AG04450 (cell line): Measurements from ENCODE around the gene PLCB2. TPM values are rescaled to one million over a fixed set of nuclear protein-coding genes. Genes with fewer than 3 reads are reported as not detected.

Experiments
- CTCF ChIA-PET: fragments of 300-600, 350-600 bp; formaldehyde crosslinking; extraction: SDS; loops from one replicate; lab custom pipeline; 2022; ENCODE audit warnings: antibody characterized with exemption, inconsistent platforms; lab: Charles Lee
- POLR2A ChIA-PET: fragments of 350-600 bp; formaldehyde crosslinking; extraction: SDS; loops from one replicate; lab custom pipeline; 2021; ENCODE audit warnings: antibody characterized with exemption, inconsistent platforms; lab: Yijun Ruan, JAX
- DNase-seq: peaks from one replicate; pipeline ENCODE4 v3.0.0-alpha.2; 2011; ENCODE audit warnings: low read depth, low spot score
- H3K27ac ChIP-seq: one replicate; pipeline ENCODE4 v1.5.1; 2012; ENCODE audit warnings: low read depth, low read length, control low read depth
- H3K27me3 ChIP-seq: one replicate; pipeline ENCODE4 v1.6.0; 2012; ENCODE audit warnings: low read length; ENCODE audit not compliant: control insufficient read depth, insufficient read depth
- H3K4me3 ChIP-seq: 2 replicates; pipeline ENCODE4 v1.5.1; 2011; ENCODE audit warnings: mild to moderate bottlenecking, low read depth, low read length, control low read depth
- H3K9me3 ChIP-seq: 2 replicates; pipeline ENCODE4 v1.5.1; 2012; ENCODE audit warnings: low read length; ENCODE audit not compliant: control insufficient read depth, insufficient read depth
- polyA plus RNA-seq: library from polyadenylated mRNA; depleted of rRNA; stranded (reverse); fragments of >200 nt; gene quantifications from 2 replicates; pipeline ENCODE4 v1.2.3, GENCODE V29; 2011
- TF ChIP-seq, protein P1 (sequence below): IDR thresholded peaks from 2 replicates; pipeline ENCODE4 v1.5.1; 2011; ENCODE audit warnings: low read depth, low read length, control low read depth, inconsistent platforms

PLCB2 gene
- polyA plus RNA-seq, 1 experiment = 0.24 TPM

GRCh38 chr15:40277471-40277870, 30.3 kb downstream of the PLCB2 start:
- Histone ChIP-seq H3K27me3 (peaks cover 53% of the 10 kb centered on the region), H3K9me3 (peaks cover 7% of the 10 kb centered on the region; the same call in 1 of the 2 replicates), H3K4me3 (no peak overlapping the region), H3K27ac (no peak overlapping the region)
- TF ChIP-seq, protein P1, sequence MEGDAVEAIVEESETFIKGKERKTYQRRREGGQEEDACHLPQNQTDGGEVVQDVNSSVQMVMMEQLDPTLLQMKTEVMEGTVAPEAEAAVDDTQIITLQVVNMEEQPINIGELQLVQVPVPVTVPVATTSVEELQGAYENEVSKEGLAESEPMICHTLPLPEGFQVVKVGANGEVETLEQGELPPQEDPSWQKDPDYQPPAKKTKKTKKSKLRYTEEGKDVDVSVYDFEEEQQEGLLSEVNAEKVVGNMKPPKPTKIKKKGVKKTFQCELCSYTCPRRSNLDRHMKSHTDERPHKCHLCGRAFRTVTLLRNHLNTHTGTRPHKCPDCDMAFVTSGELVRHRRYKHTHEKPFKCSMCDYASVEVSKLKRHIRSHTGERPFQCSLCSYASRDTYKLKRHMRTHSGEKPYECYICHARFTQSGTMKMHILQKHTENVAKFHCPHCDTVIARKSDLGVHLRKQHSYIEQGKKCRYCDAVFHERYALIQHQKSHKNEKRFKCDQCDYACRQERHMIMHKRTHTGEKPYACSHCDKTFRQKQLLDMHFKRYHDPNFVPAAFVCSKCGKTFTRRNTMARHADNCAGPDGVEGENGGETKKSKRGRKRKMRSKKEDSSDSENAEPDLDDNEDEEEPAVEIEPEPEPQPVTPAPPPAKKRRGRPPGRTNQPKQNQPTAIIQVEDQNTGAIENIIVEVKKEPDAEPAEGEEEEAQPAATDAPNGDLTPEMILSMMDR = no peak
- ChIA-PET POLR2A (no interaction called here), CTCF (interaction anchor here (1.0 to 12.2 kb wide), 7 partner anchors 9 to 145 kb away, joined by 3 to 670 read pairs (median 4); no protein-coding TSS in a partner anchor)
- no peak for DNase-seq

GRCh38 chr15:40276927-40277326, 30.8 kb downstream of the PLCB2 start:
- ChIA-PET CTCF (interaction anchor here (1.0 to 12.2 kb wide), 7 partner anchors 10 to 229 kb away, joined by 3 to 670 read pairs (median 4); no protein-coding TSS in a partner anchor), POLR2A (no interaction called here)
- TF ChIP-seq, protein P1 = no peak
- Histone ChIP-seq H3K27me3 (peaks cover 49% of the 10 kb centered on the region), H3K4me3 (no peak overlapping the region), H3K9me3 (peaks cover 7% of the 10 kb centered on the region; the same call in 1 of the 2 replicates), H3K27ac (no peak overlapping the region)
- no peak for DNase-seq

- TF ChIP-seq, protein P1 = no peak
- H3K27ac ChIP-seq = no peak overlapping the region
- H3K4me3 ChIP-seq = no peak overlapping the region
- H3K9me3 ChIP-seq = peaks cover under 1% of the 10 kb centered on the region; the same call in 1 of the 2 replicates
- no peak for DNase-seq
- CTCF ChIA-PET = interaction anchor here (0.7 to 12.2 kb wide), 6 partner anchors 12 to 357 kb away, joined by 3 to 670 read pairs (median 77); no protein-coding TSS in a partner anchor
- POLR2A ChIA-PET = interaction anchor here (0.7 kb wide), 1 partner anchor 171 kb away, joined by 3 read pairs; no protein-coding TSS in a partner anchor
- peaks cover 41% of the 10 kb centered on the region for H3K27me3 ChIP-seq
These were observed 31.8 kb downstream of the PLCB2 start for GRCh38 chr15:40275954-40276353.

DNA sequence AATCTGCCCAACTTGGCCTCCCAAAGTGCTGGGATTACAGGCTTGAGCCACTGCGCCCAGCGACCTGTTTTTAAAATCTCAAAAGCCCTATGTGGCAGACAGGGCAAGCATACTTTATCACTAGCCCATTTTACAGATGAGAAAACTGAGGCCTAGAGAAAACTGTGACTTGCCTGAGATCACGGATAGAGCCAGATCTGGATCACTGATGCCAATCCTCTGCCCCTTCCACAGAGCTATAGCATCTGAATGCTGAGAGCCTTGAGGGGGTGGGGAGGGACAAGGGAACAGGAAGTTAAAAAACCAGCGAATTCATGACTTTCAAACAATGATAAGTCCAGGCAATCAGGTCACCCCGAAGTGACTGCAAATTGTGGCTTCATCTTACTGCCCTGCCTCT, 32.2 kb downstream of the PLCB2 start:
- ChIA-PET CTCF (interaction anchor here (0.7 to 12.2 kb wide), 19 partner anchors 12 to 358 kb away, joined by 3 to 670 read pairs (median 14); partner anchors contain the start of gene PLCB2), POLR2A (no interaction called here)
- TF ChIP-seq, protein P1 = no peak
- no peak for DNase-seq
- no peak overlapping the region for H3K4me3 ChIP-seq
- H3K9me3 ChIP-seq = no peaks in the 10 kb centered on the region; the same call in 1 of the 2 replicates
- H3K27ac ChIP-seq = no peak overlapping the region
- H3K27me3 ChIP-seq = peaks cover 39% of the 10 kb centered on the region
